ENCODE results near the gene IDH3B. TPM values are rescaled to one million over a fixed set of nuclear protein-coding genes. Genes with fewer than 3 reads are reported as not detected.

The IDH3B gene
- total and polyA plus RNA-seq, 2 donors (not counting 1 experiment from before 2014, with no cell fraction given), result 77.0 to 98.2 TPM

GRCh38 chr20:2612073-2612472 lies 51.9 kb downstream of the IDH3B start:
- H3K36me3 ChIP-seq (ENCODE audit: control insufficient read depth, insufficient read depth, low read length), result no peaks in the 10 kb centered on the region

GRCh38 chr20:2610941-2611720 lies 52.9 kb downstream of the IDH3B start:
- Histone ChIP-seq H4K20me1 (ENCODE audit: control insufficient read depth, extremely low read depth, insufficient read depth, low read length) (no peaks in the 10 kb centered on the region), H3K4me2 (ENCODE audit: extremely low read depth, insufficient read depth, low read length) (no peak overlapping the region), H3K9ac (ENCODE audit: insufficient read depth, low read length) (no peak overlapping the region), H3K36me3 (ENCODE audit: control insufficient read depth, insufficient read depth, low read length) (no peaks in the 10 kb centered on the region), H3K27me3 (ENCODE audit: control insufficient read depth, insufficient read depth, low read length) (peaks cover 2% of the 10 kb centered on the region), H3K27ac (ENCODE audit: insufficient read depth, low read length) (no peak overlapping the region), H3K79me2 (ENCODE audit: control insufficient read depth, insufficient read depth, low read length) (no peaks in the 10 kb centered on the region), H3K9me3 (ENCODE audit: control insufficient read depth, insufficient read depth, low read depth, low read length) (no peaks in the 10 kb centered on the region), H3K4me3 (replicated peaks in 1 of 4; ENCODE audit: control extremely low read depth in 1 of 4, insufficient read depth in 1 of 4, low read depth in 3 of 4, low read length in 4 of 4) (no peak overlapping the region), H3K4me1 (ENCODE audit: control insufficient read depth, extremely low read depth, insufficient read depth, low read length) (no peaks in the 10 kb centered on the region), H2AFZ (ENCODE audit: low read length) (no peak overlapping the region)
- no peak for DNase-seq (ENCODE audit: low read depth in 2 of 2)
- no peak for TF ChIP-seq EZH2 (IDR thresholded peaks at IDR 0.05; ENCODE audit: low read length, missing control alignments)
- no peak for TF ChIP-seq CTCF (conservative IDR thresholded peaks at IDR 0.05 in 1 of 2, IDR thresholded peaks at IDR 0.05 in 1 of 2; ENCODE audit: low read depth in 1 of 2, low read length in 2 of 2)

More at GRCh38 chr20:2612073-2612472, 51.9 kb downstream of the IDH3B start:
- H3K9me3 ChIP-seq (ENCODE audit: control insufficient read depth, insufficient read depth, low read depth, low read length), result no peaks in the 10 kb centered on the region
- H3K9ac ChIP-seq (ENCODE audit: insufficient read depth, low read length), result no peak overlapping the region
- H4K20me1 ChIP-seq (ENCODE audit: control insufficient read depth, extremely low read depth, insufficient read depth, low read length), result no peaks in the 10 kb centered on the region
- no peak for TF ChIP-seq CTCF (conservative IDR thresholded peaks at IDR 0.05 in 1 of 2, IDR thresholded peaks at IDR 0.05 in 1 of 2; ENCODE audit: low read depth in 1 of 2, low read length in 2 of 2)
- no peak for TF ChIP-seq EZH2 (IDR thresholded peaks at IDR 0.05; ENCODE audit: low read length, missing control alignments)
- H2AFZ ChIP-seq (ENCODE audit: low read length), result no peak overlapping the region
- no peak overlapping the region for H3K4me2 ChIP-seq (ENCODE audit: extremely low read depth, insufficient read depth, low read length)
- peaks cover 4% of the 10 kb centered on the region for H3K27me3 ChIP-seq (ENCODE audit: control insufficient read depth, insufficient read depth, low read length)
- H3K4me1 ChIP-seq (ENCODE audit: control insufficient read depth, extremely low read depth, insufficient read depth, low read length), result no peaks in the 10 kb centered on the region
- H3K27ac ChIP-seq (ENCODE audit: insufficient read depth, low read length), result no peak overlapping the region
- H3K79me2 ChIP-seq (ENCODE audit: control insufficient read depth, insufficient read depth, low read length), result no peaks in the 10 kb centered on the region
- H3K4me3 ChIP-seq (replicated peaks in 1 of 4; ENCODE audit: control extremely low read depth in 1 of 4, insufficient read depth in 1 of 4, low read depth in 3 of 4, low read length in 4 of 4), result no peak overlapping the region
- DNase-seq (ENCODE audit: low read depth in 2 of 2), result no peak

GRCh38 chr20:2610326-2610725 lies 53.7 kb downstream of the IDH3B start:
- no peaks in the 10 kb centered on the region for H3K9me3 ChIP-seq (ENCODE audit: control insufficient read depth, insufficient read depth, low read depth, low read length)
- peaks cover 2% of the 10 kb centered on the region for H3K27me3 ChIP-seq (ENCODE audit: control insufficient read depth, insufficient read depth, low read length)
- DNase-seq (ENCODE audit: low read depth in 2 of 2), result no peak
- H3K4me1 ChIP-seq (ENCODE audit: control insufficient read depth, extremely low read depth, insufficient read depth, low read length), result no peaks in the 10 kb centered on the region
- H3K79me2 ChIP-seq (ENCODE audit: control insufficient read depth, insufficient read depth, low read length), result no peaks in the 10 kb centered on the region
- no peaks in the 10 kb centered on the region for H3K36me3 ChIP-seq (ENCODE audit: control insufficient read depth, insufficient read depth, low read length)
- no peak for TF ChIP-seq CTCF (conservative IDR thresholded peaks at IDR 0.05 in 1 of 2, IDR thresholded peaks at IDR 0.05 in 1 of 2; ENCODE audit: low read depth in 1 of 2, low read length in 2 of 2)
- TF ChIP-seq EZH2 (IDR thresholded peaks at IDR 0.05; ENCODE audit: low read length, missing control alignments), result no peak
- H3K4me3 ChIP-seq (replicated peaks in 1 of 4; ENCODE audit: control extremely low read depth in 1 of 4, insufficient read depth in 1 of 4, low read depth in 3 of 4, low read length in 4 of 4), result no peak overlapping the region
- no peak overlapping the region for H3K4me2 ChIP-seq (ENCODE audit: extremely low read depth, insufficient read depth, low read length)
- H3K9ac ChIP-seq (ENCODE audit: insufficient read depth, low read length), result no peak overlapping the region
- no peak overlapping the region for H3K27ac ChIP-seq (ENCODE audit: insufficient read depth, low read length)
- H4K20me1 ChIP-seq (ENCODE audit: control insufficient read depth, extremely low read depth, insufficient read depth, low read length), result no peaks in the 10 kb centered on the region
- H2AFZ ChIP-seq (ENCODE audit: low read length), result no peak overlapping the region

Other genes with a start within 250 kb of the IDH3B start
- gene SNRPB, start 193.4 kb downstream of the IDH3B start, total RNA-seq, result 78.9 and 82.7 TPM in 2 replicates
- 104 and 159 TPM in 2 replicates for gene SNRPB, start 193.4 kb downstream of the IDH3B start, polyA plus RNA-seq
- 13.1 and 15.0 TPM in 2 replicates for gene ZNF343, start 155.3 kb downstream of the IDH3B start, total RNA-seq
- gene ZNF343, start 155.3 kb downstream of the IDH3B start, polyA plus RNA-seq, result 7.8 and 11.2 TPM in 2 replicates
- gene TMC2, start 127.6 kb downstream of the IDH3B start, total RNA-seq, result under 0.01 TPM in 2 replicates
- not detected in 2 replicates for gene TMC2, start 127.6 kb downstream of the IDH3B start, polyA plus RNA-seq
- gene NOP56, start 11.6 kb downstream of the IDH3B start, total RNA-seq, result 114 and 117 TPM in 2 replicates
- gene NOP56, start 11.6 kb downstream of the IDH3B start, polyA plus RNA-seq, result 108 and 180 TPM in 2 replicates
- gene EBF4, start 28.6 kb upstream of the IDH3B start, total RNA-seq, result 0.99 and 2.1 TPM in 2 replicates
- gene EBF4, start 28.6 kb upstream of the IDH3B start, polyA plus RNA-seq, result 0.16 and 0.35 TPM in 2 replicates
- 0.50 and 10.3 TPM in 2 replicates for gene CPXM1, start 136.4 kb upstream of the IDH3B start, total RNA-seq
- 0.92 and 11.2 TPM in 2 replicates for gene CPXM1, start 136.4 kb upstream of the IDH3B start, polyA plus RNA-seq
- not detected in 2 replicates for gene C20orf141, start 150.8 kb upstream of the IDH3B start, total RNA-seq
- gene C20orf141, start 150.8 kb upstream of the IDH3B start, polyA plus RNA-seq, result 0.36 and 0.57 TPM in 2 replicates
- gene TMEM239, start 152.1 kb upstream of the IDH3B start, total RNA-seq, result under 0.01 TPM in 1 of 2 replicates, not detected in the other
- gene TMEM239, start 152.1 kb upstream of the IDH3B start, polyA plus RNA-seq, result 0.03 TPM in 1 of 2 replicates, not detected in the other
- gene PCED1A, start 176.4 kb upstream of the IDH3B start, total RNA-seq, result 26.4 and 36.0 TPM in 2 replicates
- 10.3 and 16.4 TPM in 2 replicates for gene PCED1A, start 176.4 kb upstream of the IDH3B start, polyA plus RNA-seq
- 46.1 and 48.5 TPM in 2 replicates for gene VPS16, start 176.5 kb upstream of the IDH3B start, total RNA-seq
- 32.2 and 32.9 TPM in 2 replicates for gene VPS16, start 176.5 kb upstream of the IDH3B start, polyA plus RNA-seq
- 22.3 and 27.9 TPM in 2 replicates for gene PTPRA, start 209.3 kb upstream of the IDH3B start, total RNA-seq
- gene PTPRA, start 209.3 kb upstream of the IDH3B start, polyA plus RNA-seq, result 106 and 127 TPM in 2 replicates

Measured in fibroblast of lung (primary cell).